HepG2 (cell line): ENCODE measurements around the gene VPS50. TPM values are rescaled to one million over a fixed set of nuclear protein-coding genes. Genes with fewer than 3 reads are reported as not detected.
A peak's percentile ranks its signal among the peaks of the same experiment; 100 is the strongest.

Experiments
- EED ChIP-seq: sonication (generic); formaldehyde crosslinking; IDR thresholded peaks from 2 replicates; pipeline ENCODE4 v1.5.0; 2020; ENCODE audit warnings: mild to moderate bottlenecking, missing genetic modification reagents
- FOXJ3 ChIP-seq: sonication (generic); formaldehyde crosslinking; IDR thresholded peaks from 2 replicates; pipeline ENCODE4 v1.4.0; 2020; ENCODE audit warnings: missing genetic modification reagents, mild to moderate bottlenecking, borderline replicate concordance
- JUNB ChIP-seq: sonication (generic); formaldehyde crosslinking; IDR thresholded peaks from 2 replicates; pipeline ENCODE4 v1.8.0; 2022; ENCODE audit warnings: missing genetic modification reagents, mild to moderate bottlenecking, borderline replicate concordance
- KIAA2018 ChIP-seq: sonication (generic); formaldehyde crosslinking; IDR thresholded peaks from 2 replicates; pipeline ENCODE4 v1.5.0; 2020; ENCODE audit warnings: mild to moderate bottlenecking, missing genetic modification reagents, borderline replicate concordance
- NCOA2 ChIP-seq: sonication (generic); formaldehyde crosslinking; IDR thresholded peaks from 2 replicates; pipeline ENCODE4 v1.8.0; 2022; ENCODE audit warnings: inconsistent platforms
- SP1 ChIP-seq, 2 experiments: fragments of 450-650 bp in 1 of 2; sonication (generic) in 1 of 2; formaldehyde crosslinking in 1 of 2; IDR thresholded peaks; 2 replicates each; pipeline versions ENCODE4 v1.4.0 to v1.6.1; 2016 to 2020; ENCODE audit warnings: missing genetic modification reagents in 1 of 2
- ZBTB7B ChIP-seq: sonication (generic); formaldehyde crosslinking; IDR thresholded peaks from 2 replicates; pipeline ENCODE4 v1.4.0; 2020; ENCODE audit warnings: missing genetic modification reagents
- ZNF121 ChIP-seq: sonication (generic); formaldehyde crosslinking; IDR thresholded peaks from 2 replicates; pipeline ENCODE4 v1.5.0; 2020; ENCODE audit warnings: mild to moderate bottlenecking, missing genetic modification reagents
- ZNF143 ChIP-seq: sonication (generic); formaldehyde crosslinking; IDR thresholded peaks from 2 replicates; pipeline ENCODE4 v1.4.0; 2020; ENCODE audit warnings: missing genetic modification reagents
- ZNF652 ChIP-seq: IDR thresholded peaks from 2 replicates; pipeline ENCODE4 v1.6.1; 2016; ENCODE audit warnings: low read depth, borderline replicate concordance
- ZNF720 ChIP-seq: sonication (generic); formaldehyde crosslinking; IDR thresholded peaks from 2 replicates; pipeline ENCODE4 v1.4.0; 2020; ENCODE audit warnings: missing genetic modification reagents
- polyA plus RNA-seq, 8 experiments: library from polyadenylated mRNA; depleted of rRNA in 3 of 8; stranded (reverse) in 7 of 8; unstranded in 1 of 8; fragments of >200 nt; fragmentation: Illumina TruSeq in 4 of 8; extraction: Trizol in 4 of 8; gene quantifications; 2 replicates each; pipeline versions ENCODE4 v1.2.1 to v1.2.3, GENCODE V29; 2011 to 2016; ENCODE audit warnings: low read depth in 4 of 8, missing spikeins in 1 of 8, mixed read lengths in 1 of 8; ENCODE audit not compliant: insufficient read depth in 1 of 8
- total RNA-seq, 5 experiments: library from RNA; depleted of rRNA; stranded (reverse); fragments of >200 nt; fragmentation: Illumina TruSeq; extraction: Trizol; gene quantifications; 2 replicates each; pipeline ENCODE4 v1.2.3, GENCODE V29; 2016; ENCODE audit warnings: low read depth in 1 of 5
- TF ChIP-seq, protein P1 (sequence below): sonication (generic); formaldehyde crosslinking; IDR thresholded peaks from 2 replicates; pipeline ENCODE4 v1.4.0; 2020; ENCODE audit warnings: mild to moderate bottlenecking, missing genetic modification reagents
- TF ChIP-seq, protein P2 (sequence below): sonication (generic); formaldehyde crosslinking; IDR thresholded peaks from 2 replicates; pipeline ENCODE4 v1.5.0; 2020; ENCODE audit warnings: missing genetic modification reagents
- TF ChIP-seq, protein P3 (sequence below): sonication (generic); formaldehyde crosslinking; IDR thresholded peaks from 2 replicates; pipeline ENCODE4 v1.4.0; 2020; ENCODE audit warnings: missing genetic modification reagents

Gene VPS50
- total and polyA plus RNA-seq, 2 of the 13 experiments (the other 11 are each of a cell fraction or from before 2014, with no cell fraction given): 10.3 to 20.4 TPM

DNA sequence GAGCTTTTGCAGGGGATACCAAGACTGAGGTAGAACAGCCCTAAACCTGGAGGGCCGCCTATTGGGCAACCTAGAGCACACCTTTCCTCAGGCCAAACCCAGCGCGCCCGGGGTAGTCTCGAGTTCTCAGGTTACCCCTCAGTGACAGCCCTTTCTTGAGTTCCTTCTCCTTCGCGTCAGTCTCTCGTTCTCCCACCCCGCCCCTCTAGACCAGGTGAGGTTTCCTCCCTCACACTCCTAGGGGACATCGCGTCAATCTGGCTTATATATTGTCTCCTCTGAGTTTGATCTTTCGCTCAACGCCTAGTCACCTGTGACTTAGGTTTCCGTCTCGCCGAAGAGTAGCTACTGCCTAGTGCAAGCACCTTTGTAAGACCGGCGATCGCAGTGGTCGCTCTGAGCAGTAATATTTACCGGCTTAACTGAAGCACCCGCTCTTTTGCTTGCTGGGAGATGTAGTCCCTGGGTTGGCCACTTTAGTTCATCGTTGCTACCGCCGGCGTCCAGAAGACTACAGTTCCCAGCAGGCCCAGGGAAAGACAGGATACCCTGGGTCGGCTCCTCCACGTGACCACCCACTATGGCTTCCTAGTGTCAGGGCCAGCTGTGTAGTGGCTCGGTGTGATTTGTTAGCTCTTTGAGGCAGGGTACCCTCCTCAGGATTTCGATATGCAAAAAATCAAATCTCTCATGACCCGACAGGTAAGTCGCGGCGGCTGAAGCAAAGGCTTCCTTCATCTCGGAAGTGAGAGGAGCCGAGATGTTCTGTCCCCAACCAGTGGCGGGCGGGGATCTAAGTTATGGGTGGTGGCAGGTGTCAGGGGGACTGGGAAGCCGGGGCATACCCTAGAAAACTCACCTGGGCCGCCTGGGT, at the start of gene VPS50 (continued):
- TF ChIP-seq, protein P1, sequence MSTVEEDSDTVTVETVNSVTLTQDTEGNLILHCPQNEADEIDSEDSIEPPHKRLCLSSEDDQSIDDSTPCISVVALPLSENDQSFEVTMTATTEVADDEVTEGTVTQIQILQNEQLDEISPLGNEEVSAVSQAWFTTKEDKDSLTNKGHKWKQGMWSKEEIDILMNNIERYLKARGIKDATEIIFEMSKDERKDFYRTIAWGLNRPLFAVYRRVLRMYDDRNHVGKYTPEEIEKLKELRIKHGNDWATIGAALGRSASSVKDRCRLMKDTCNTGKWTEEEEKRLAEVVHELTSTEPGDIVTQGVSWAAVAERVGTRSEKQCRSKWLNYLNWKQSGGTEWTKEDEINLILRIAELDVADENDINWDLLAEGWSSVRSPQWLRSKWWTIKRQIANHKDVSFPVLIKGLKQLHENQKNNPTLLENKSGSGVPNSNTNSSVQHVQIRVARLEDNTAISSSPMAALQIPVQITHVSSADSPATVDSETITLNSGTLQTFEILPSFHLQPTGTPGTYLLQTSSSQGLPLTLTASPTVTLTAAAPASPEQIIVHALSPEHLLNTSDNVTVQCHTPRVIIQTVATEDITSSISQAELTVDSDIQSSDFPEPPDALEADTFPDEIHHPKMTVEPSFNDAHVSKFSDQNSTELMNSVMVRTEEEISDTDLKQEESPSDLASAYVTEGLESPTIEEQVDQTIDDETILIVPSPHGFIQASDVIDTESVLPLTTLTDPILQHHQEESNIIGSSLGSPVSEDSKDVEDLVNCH (CRISPR knock-in tag): no peak
- TF ChIP-seq ZNF121: no peak
- no peak for TF ChIP-seq JUNB (CRISPR knock-in tag)
- peak; percentile 58; the same call in 1 of the 2 replicates for TF ChIP-seq FOXJ3 (CRISPR knock-in tag)
- TF ChIP-seq ZNF720 (CRISPR knock-in tag): no peak
- no peak; the same call in 1 of the 2 replicates for TF ChIP-seq NCOA2 (CRISPR knock-in tag)
- TF ChIP-seq ZNF143 (CRISPR knock-in tag): peak; percentile 97
- TF ChIP-seq SP1 (IDR thresholded peaks at IDR 0.05): no peak
- no peak; the same call in 1 of the 2 replicates for TF ChIP-seq SP1 (CRISPR knock-in tag; IDR thresholded peaks at IDR 0.05)
- no peak for TF ChIP-seq ZNF652 (CRISPR knock-in tag)
- 0 out of 2 replicates have a peak, but pooled peaks have one; percentile 50 for TF ChIP-seq EED
- TF ChIP-seq ZBTB7B: no peak
- TF ChIP-seq, protein P2, sequence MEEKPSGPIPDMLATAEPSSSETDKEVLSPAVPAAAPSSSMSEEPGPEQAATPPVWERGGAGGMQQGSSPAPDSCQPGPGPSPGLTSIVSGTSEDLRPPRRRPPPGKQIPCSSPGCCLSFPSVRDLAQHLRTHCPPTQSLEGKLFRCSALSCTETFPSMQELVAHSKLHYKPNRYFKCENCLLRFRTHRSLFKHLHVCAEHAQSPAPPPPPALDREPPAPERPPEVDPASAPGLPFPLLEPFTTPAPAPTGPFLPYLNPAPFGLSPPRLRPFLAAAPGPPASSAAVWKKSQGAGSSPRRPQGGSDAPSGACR: 0 out of 2 replicates have a peak, but pooled peaks have one; percentile 33
- TF ChIP-seq, protein P3, sequence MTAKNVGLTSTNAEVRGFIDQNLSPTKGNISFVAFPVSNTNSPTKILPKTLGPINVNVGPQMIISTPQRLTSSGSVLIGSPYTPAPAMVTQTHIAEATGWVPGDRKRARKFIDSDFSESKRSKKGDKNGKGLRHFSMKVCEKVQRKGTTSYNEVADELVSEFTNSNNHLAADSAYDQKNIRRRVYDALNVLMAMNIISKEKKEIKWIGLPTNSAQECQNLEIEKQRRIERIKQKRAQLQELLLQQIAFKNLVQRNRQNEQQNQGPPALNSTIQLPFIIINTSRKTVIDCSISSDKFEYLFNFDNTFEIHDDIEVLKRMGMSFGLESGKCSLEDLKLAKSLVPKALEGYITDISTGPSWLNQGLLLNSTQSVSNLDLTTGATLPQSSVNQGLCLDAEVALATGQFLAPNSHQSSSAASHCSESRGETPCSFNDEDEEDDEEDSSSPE (CRISPR knock-in tag): peak; percentile 69
- no peak for TF ChIP-seq KIAA2018 (CRISPR knock-in tag)
